Gastroesophageal sphincter (tissue), 4 donors: ENCODE data around the gene CFAP100. TPM values are rescaled to one million over a fixed set of nuclear protein-coding genes. Genes with fewer than 3 reads are reported as not detected.
A peak's percentile ranks its signal among the peaks of the same experiment; 100 is the strongest.

Source experiments
- ATAC-seq: fragments of 150-250 bp; one replicate; pipeline ENCODE4 v1.9.1; 2016; ENCODE audit warnings: mild to moderate bottlenecking, moderate library complexity
- H3K27ac ChIP-seq, 4 donors: fragments of 200-600 bp; sonication (generic) in 3 of 4; 1 replicate in 3 of 4; 2 replicates in 1 of 4; pipeline ENCODE4 v1.5.1; 2016 to 2019
- H3K27me3 ChIP-seq: fragments of 200-600 bp; sonication (generic); one replicate; pipeline ENCODE4 v1.5.1; 2019
- H3K36me3 ChIP-seq, 2 donors: fragments of 200-600 bp; sonication (generic); one replicate each; pipeline ENCODE4 v1.5.1; 2019; ENCODE audit warnings: control low read depth in 1 of 2
- H3K4me1 ChIP-seq, 3 donors: fragments of 200-600 bp; sonication (generic); 1 replicate in 2 of 3; 2 replicates in 1 of 3; pipeline ENCODE4 v1.5.1; 2016 to 2019; ENCODE audit warnings: control low read depth in 2 of 3
- H3K4me3 ChIP-seq, 2 donors: fragments of 200-600 bp; sonication (generic); one replicate each; pipeline ENCODE4 v1.5.1; 2019; ENCODE audit warnings: mild to moderate bottlenecking in 1 of 2, moderate library complexity in 1 of 2
- H3K9me3 ChIP-seq, 3 donors: fragments of 200-600 bp; sonication (generic); one replicate each; pipeline ENCODE4 v1.5.1; 2017 to 2019; ENCODE audit warnings: control low read depth in 2 of 3
- EP300 ChIP-seq: sonication (generic); formaldehyde crosslinking; IDR thresholded peaks from one replicate; pipeline ENCODE4 v1.6.1; 2017; ENCODE audit warnings: antibody characterized with exemption, mild to moderate bottlenecking
- POLR2A ChIP-seq, 2 donors: fragments of 450-650 bp; IDR thresholded peaks; one replicate each; pipeline ENCODE4 v1.6.1; 2017; ENCODE audit warnings: antibody characterized with exemption in 2 of 2, mild to moderate bottlenecking in 2 of 2, moderate library complexity in 1 of 2
- POLR2AphosphoS5 ChIP-seq: sonication (generic); formaldehyde crosslinking; IDR thresholded peaks from one replicate; pipeline ENCODE4 v1.6.1; 2017; ENCODE audit warnings: antibody characterized with exemption
- WGBS, 2 donors: methylation state at CpG; one replicate each; pipeline ENCODE4 v1.1.5; 2018; ENCODE audit warnings: low coverage in 1 of 2; 5-methylcytosine and 5-hydroxymethylcytosine counted together
- total RNA-seq, 4 donors: library from RNA; depleted of rRNA; stranded (reverse); fragments of >200 nt; gene quantifications; one replicate each; pipeline ENCODE4 v1.1.0, GENCODE V29; 2016
- TF ChIP-seq, protein P1 (sequence below), 4 experiments: fragments of 200-600 bp in 2 of 4; fragments of 450-650 bp in 2 of 4; sonication (generic) in 1 of 4; IDR thresholded peaks; one replicate each; pipeline ENCODE4 v1.5.1; 2017 to 2019; ENCODE audit warnings: antibody characterized with exemption in 4 of 4, mild to moderate bottlenecking in 2 of 4, moderate library complexity in 2 of 4

CFAP100 gene
- total RNA-seq, 4 donors from 2014 or later = not detected

DNA sequence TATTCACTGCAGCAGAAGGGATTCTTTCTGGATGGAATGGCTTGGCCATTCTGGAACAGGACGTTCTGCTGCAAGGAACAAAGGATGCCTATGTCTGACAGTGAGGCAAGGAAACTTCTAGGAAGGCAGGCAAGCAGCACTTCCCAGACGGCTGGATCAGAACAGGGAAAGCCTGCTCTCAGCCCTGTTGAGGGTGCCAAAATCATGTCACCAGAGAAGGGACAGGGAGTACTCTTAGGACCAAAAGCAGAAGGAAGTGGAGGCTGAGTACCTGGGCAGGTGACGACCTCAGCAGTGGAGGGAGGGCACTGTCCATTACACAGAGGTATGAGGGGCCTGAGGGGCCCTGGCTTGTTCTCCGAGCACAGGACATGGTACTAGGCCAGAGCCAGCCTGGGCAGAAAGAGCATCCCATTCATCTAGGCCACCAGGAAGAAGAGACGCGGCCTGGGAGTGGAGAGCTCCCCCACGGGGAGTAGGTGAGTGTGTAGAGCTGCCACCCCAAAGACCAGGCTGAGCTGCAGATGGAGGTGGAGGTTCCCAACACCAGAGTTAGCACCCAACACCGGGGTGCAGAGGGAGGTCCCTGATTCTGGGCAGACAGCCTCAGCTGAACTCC lies 47.1 kb upstream of the CFAP100 start:
- peak; percentile 15 for ATAC-seq
- H3K4me3 ChIP-seq = no peak overlapping the region
- H3K36me3 ChIP-seq = peaks cover 0 to 99% of the 10 kb centered on the region in 2 donors
- H3K27me3 ChIP-seq = no peaks in the 10 kb centered on the region
- no peaks in the 10 kb centered on the region for H3K9me3 ChIP-seq
- H3K27ac ChIP-seq = peak overlapping the region in 3 of 4 donors; percentile 57 to 99 (median 67)
- TF ChIP-seq POLR2AphosphoS5 (peak; percentile 79), EP300 (no peak), POLR2A (IDR thresholded peaks at IDR 0.05) (no peak)
- TF ChIP-seq, protein P1, sequence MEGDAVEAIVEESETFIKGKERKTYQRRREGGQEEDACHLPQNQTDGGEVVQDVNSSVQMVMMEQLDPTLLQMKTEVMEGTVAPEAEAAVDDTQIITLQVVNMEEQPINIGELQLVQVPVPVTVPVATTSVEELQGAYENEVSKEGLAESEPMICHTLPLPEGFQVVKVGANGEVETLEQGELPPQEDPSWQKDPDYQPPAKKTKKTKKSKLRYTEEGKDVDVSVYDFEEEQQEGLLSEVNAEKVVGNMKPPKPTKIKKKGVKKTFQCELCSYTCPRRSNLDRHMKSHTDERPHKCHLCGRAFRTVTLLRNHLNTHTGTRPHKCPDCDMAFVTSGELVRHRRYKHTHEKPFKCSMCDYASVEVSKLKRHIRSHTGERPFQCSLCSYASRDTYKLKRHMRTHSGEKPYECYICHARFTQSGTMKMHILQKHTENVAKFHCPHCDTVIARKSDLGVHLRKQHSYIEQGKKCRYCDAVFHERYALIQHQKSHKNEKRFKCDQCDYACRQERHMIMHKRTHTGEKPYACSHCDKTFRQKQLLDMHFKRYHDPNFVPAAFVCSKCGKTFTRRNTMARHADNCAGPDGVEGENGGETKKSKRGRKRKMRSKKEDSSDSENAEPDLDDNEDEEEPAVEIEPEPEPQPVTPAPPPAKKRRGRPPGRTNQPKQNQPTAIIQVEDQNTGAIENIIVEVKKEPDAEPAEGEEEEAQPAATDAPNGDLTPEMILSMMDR (IDR thresholded peaks at IDR 0.05) = no peak
- 67 to 82% methylated on average over 4 to 7 of the region's 8 CpGs for WGBS, 2 donors
- peaks cover 0 to 100% (median 0%) of the 10 kb centered on the region in 3 donors for H3K4me1 ChIP-seq

DNA sequence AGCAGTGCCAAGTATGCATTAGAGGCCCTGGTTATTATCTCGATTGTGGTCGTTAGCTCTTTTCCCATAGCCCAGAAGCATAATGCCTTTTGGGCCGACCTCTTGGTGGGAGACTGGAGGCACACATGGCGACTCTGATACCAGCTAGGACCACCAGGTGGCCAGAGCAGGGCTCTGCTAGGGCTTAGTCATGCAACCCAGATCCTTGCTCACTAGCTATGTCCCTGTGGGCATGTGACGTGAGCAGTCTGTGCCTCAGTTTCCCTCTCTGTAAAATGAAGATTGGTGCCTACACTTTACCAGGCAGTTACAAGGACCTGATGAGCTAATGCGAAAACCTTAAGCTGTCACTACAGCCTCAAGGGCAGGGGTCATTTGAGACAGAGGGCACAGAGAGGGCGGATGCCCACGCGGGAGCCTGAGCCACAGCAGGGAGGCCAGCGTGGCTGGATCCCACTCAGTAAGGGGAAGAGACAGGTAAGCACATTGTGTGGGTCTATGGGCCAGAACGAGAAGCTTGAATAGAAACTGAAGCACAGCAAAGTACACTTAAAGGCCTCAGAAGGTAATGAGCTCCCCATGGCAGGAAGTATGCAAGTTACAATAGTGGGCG lies 46.3 kb upstream of the CFAP100 start:
- no peak for ATAC-seq
- Histone ChIP-seq H3K27me3 (no peaks in the 10 kb centered on the region), H3K36me3 (peaks cover 0 to 100% of the 10 kb centered on the region in 2 donors), H3K4me3 (no peak overlapping the region), H3K27ac (peak overlapping the region in 3 of 4 donors; percentile 57 to 99 (median 67)), H3K4me1 (peaks cover 0 to 100% (median 0%) of the 10 kb centered on the region in 3 donors), H3K9me3 (no peaks in the 10 kb centered on the region)
- TF ChIP-seq POLR2AphosphoS5 (no peak), POLR2A (IDR thresholded peaks at IDR 0.05) (no peak)
- TF ChIP-seq, protein P1 (IDR thresholded peaks at IDR 0.05) = peak in 1 of 4 experiments; percentile 19
- WGBS, 2 donors = 85 to 88% methylated on average over 4 to 9 of the region's 12 CpGs

DNA sequence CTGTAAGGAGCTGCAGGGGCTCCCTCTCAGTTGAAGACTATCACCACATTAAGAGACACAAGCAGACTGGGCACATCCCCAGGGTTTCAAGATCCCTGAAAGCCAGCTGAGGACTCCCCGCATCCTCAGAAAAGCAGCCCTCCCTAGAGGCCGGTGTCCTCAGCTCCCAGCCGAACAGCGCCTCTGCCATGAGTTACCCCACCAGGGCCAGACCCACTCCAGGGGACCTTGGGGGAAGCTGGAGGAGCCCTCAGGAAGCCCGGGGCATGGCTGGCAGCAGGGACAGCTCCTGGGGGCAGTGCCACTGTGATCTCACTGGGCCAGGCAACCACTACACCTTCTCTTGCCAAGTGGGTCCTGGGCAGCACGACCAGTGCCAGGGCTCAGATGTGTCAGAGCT lies 45.6 kb upstream of the CFAP100 start:
- Histone ChIP-seq H3K36me3 (peaks cover 0 to 100% of the 10 kb centered on the region in 2 donors), H3K4me3 (no peak overlapping the region), H3K9me3 (no peaks in the 10 kb centered on the region), H3K27me3 (no peaks in the 10 kb centered on the region), H3K4me1 (peaks cover 0 to 100% (median 5%) of the 10 kb centered on the region in 3 donors), H3K27ac (peak overlapping the region in 3 of 4 donors; percentile 57 to 99 (median 67))
- WGBS, 2 donors = no CpG with 5 or more reads among the region's 6 CpGs
- ATAC-seq = no peak
- no peak for TF ChIP-seq POLR2A (IDR thresholded peaks at IDR 0.05)
- TF ChIP-seq, protein P1 (IDR thresholded peaks at IDR 0.05) = no peak
- no peak for TF ChIP-seq POLR2AphosphoS5
- TF ChIP-seq EP300 = no peak

GRCh38 chr3:126349611-126350501 lies 44.9 kb upstream of the CFAP100 start:
- no peaks in the 10 kb centered on the region for H3K9me3 ChIP-seq
- H3K4me3 ChIP-seq = no peak overlapping the region
- ATAC-seq = no peak
- WGBS, 2 donors = no CpG with 5 or more reads among the region's 15 CpGs
- peak overlapping the region in 2 of 4 donors; percentile 67 to 99 for H3K27ac ChIP-seq
- no peaks in the 10 kb centered on the region for H3K27me3 ChIP-seq
- H3K4me1 ChIP-seq = peaks cover 0 to 100% (median 13%) of the 10 kb centered on the region in 3 donors
- TF ChIP-seq, protein P1 (IDR thresholded peaks at IDR 0.05) = no peak
- TF ChIP-seq POLR2A (IDR thresholded peaks at IDR 0.05) (no peak), EP300 (no peak), POLR2AphosphoS5 (no peak)
- H3K36me3 ChIP-seq = peaks cover 0 to 98% of the 10 kb centered on the region in 2 donors
